ENCODE data around the gene RPH3AL. TPM values are rescaled to one million over a fixed set of nuclear protein-coding genes. Genes with fewer than 3 reads are reported as not detected.

The RPH3AL gene
- total RNA-seq, 1 donor from 2014 or later = 0.78 TPM

- Mint-ChIP-seq H3K27ac (ENCODE audit: unreplicated experiment) (no peak overlapping the region), H3K4me1 (ENCODE audit: unreplicated experiment) (no peaks in the 10 kb centered on the region), H3K9me3 (ENCODE audit: unreplicated experiment) (no peaks in the 10 kb centered on the region), H3K36me3 (ENCODE audit: unreplicated experiment) (no peaks in the 10 kb centered on the region), H3K4me3 (ENCODE audit: unreplicated experiment) (no peak overlapping the region), H3K27me3 (ENCODE audit: unreplicated experiment) (peaks cover 12% of the 10 kb centered on the region)
- peak; percentile 63 for DNase-seq (ENCODE audit: extremely low spot score, unreplicated experiment)
- TF ChIP-seq CTCF (IDR thresholded peaks at IDR 0.05) = no peak
Measured at GRCh38 chr17:266701-267667, 85.6 kb downstream of the RPH3AL start.

GRCh38 chr17:266219-266618 is 86.4 kb downstream of the RPH3AL start:
- no peak overlapping the region for H3K27ac Mint-ChIP-seq (ENCODE audit: unreplicated experiment)
- peaks cover 5% of the 10 kb centered on the region for H3K9me3 Mint-ChIP-seq (ENCODE audit: unreplicated experiment)
- no peak overlapping the region for H3K4me3 Mint-ChIP-seq (ENCODE audit: unreplicated experiment)

DNA sequence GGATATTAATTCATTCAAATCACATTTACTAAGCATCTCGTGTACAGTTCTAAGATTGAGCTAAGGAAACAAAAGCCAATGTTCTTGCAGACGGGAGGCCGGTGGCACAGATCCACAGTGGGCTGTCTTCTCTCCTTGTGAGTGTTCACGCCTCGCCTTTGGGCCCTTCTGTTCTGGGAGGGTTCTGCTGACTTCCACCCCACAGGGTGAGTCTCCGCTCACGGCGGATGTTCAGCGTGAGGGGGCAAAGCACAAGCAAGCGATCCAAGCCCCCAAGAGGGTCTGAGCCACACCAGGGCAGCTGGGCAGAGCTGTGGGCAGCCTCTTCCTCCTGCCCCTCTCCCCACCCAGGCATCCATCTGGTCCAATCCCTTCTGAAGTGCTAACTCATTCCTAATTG is 86.9 kb downstream of the RPH3AL start:
- H3K27me3 Mint-ChIP-seq (ENCODE audit: unreplicated experiment) = peaks cover 12% of the 10 kb centered on the region

More at GRCh38 chr17:266219-266618, 86.4 kb downstream of the RPH3AL start:
- peak; percentile 59 for DNase-seq (ENCODE audit: extremely low spot score, unreplicated experiment)
- Mint-ChIP-seq H3K27me3 (ENCODE audit: unreplicated experiment) (peaks cover 12% of the 10 kb centered on the region), H3K4me1 (ENCODE audit: unreplicated experiment) (no peaks in the 10 kb centered on the region), H3K36me3 (ENCODE audit: unreplicated experiment) (no peaks in the 10 kb centered on the region)
- TF ChIP-seq CTCF (IDR thresholded peaks at IDR 0.05) = no peak

GRCh38 chr17:263773-264172 is 88.8 kb downstream of the RPH3AL start:
- peaks cover 12% of the 10 kb centered on the region for H3K27me3 Mint-ChIP-seq (ENCODE audit: unreplicated experiment)
- no peak for TF ChIP-seq CTCF (IDR thresholded peaks at IDR 0.05)
- H3K4me1 Mint-ChIP-seq (ENCODE audit: unreplicated experiment) = no peaks in the 10 kb centered on the region
- DNase-seq (ENCODE audit: extremely low spot score, unreplicated experiment) = peak; percentile 70
- no peak overlapping the region for H3K4me3 Mint-ChIP-seq (ENCODE audit: unreplicated experiment)
- H3K36me3 Mint-ChIP-seq (ENCODE audit: unreplicated experiment) = no peaks in the 10 kb centered on the region
- H3K9me3 Mint-ChIP-seq (ENCODE audit: unreplicated experiment) = peaks cover 5% of the 10 kb centered on the region
- H3K27ac Mint-ChIP-seq (ENCODE audit: unreplicated experiment) = no peak overlapping the region

More for the DNA sequence above, 86.9 kb downstream of the RPH3AL start:
- Mint-ChIP-seq H3K9me3 (ENCODE audit: unreplicated experiment) (peaks cover 5% of the 10 kb centered on the region), H3K36me3 (ENCODE audit: unreplicated experiment) (no peaks in the 10 kb centered on the region), H3K4me3 (ENCODE audit: unreplicated experiment) (no peak overlapping the region), H3K4me1 (ENCODE audit: unreplicated experiment) (no peaks in the 10 kb centered on the region), H3K27ac (ENCODE audit: unreplicated experiment) (no peak overlapping the region)
- TF ChIP-seq CTCF (IDR thresholded peaks at IDR 0.05) = no peak
- DNase-seq (ENCODE audit: extremely low spot score, unreplicated experiment) = peak; percentile 42

DNA sequence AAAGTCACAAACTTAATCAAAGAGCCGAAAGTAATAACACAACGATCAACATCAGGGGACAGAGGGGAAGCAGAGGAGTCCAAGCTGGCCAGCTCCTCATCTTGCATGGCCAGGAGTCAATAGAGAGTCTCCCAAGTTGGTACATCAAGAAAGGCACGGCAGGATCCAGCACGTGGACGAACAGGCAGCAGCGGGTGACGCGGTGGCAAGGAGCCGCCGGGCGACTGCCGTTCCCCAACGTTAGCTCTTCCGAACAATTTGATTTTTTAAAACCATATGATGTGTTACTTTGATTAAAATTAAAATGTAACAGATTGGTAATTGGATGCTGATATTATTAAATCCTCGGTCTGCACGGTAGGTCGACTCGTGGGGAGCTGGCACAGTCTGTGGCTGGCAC is 89.3 kb downstream of the RPH3AL start:
- Mint-ChIP-seq H3K27me3 (ENCODE audit: unreplicated experiment) (peaks cover 12% of the 10 kb centered on the region), H3K36me3 (ENCODE audit: unreplicated experiment) (no peaks in the 10 kb centered on the region), H3K9me3 (ENCODE audit: unreplicated experiment) (peaks cover 5% of the 10 kb centered on the region), H3K4me3 (ENCODE audit: unreplicated experiment) (no peak overlapping the region), H3K27ac (ENCODE audit: unreplicated experiment) (no peak overlapping the region), H3K4me1 (ENCODE audit: unreplicated experiment) (no peaks in the 10 kb centered on the region)
- no peak for TF ChIP-seq CTCF (IDR thresholded peaks at IDR 0.05)
- DNase-seq (ENCODE audit: extremely low spot score, unreplicated experiment) = peak; percentile 38

Measured in osteocyte (in vitro differentiated cells).